MCF 10A (cell line): Measurements from ENCODE around the gene TMEM151A. TPM values are rescaled to one million over a fixed set of nuclear protein-coding genes. Genes with fewer than 3 reads are reported as not detected.

Experiments
- BruUV-seq: library from RNA; stranded (reverse); fragments of 400-500 nt; replicated peaks from 2 replicates; lab custom pipeline; 2021; lab: Mats Ljungman, UMichigan
- CTCF ChIA-PET: fragments of 300-600 bp; sonication (Branson Sonifier 250); formaldehyde crosslinking; extraction: SDS; loops from one replicate; lab custom pipeline; 2021; ENCODE audit warnings: antibody characterized with exemption, inconsistent platforms; lab: Yijun Ruan, JAX
- POLR2A ChIA-PET: fragments of 300-600, 350-650 bp; sonication (Branson Sonifier 250); formaldehyde crosslinking; extraction: SDS; loops from one replicate; lab custom pipeline; 2020; ENCODE audit warnings: antibody characterized with exemption, inconsistent platforms; lab: Yijun Ruan, JAX
- DNase-seq: peaks from one replicate; pipeline ENCODE4 v3.0.0-alpha.2; 2018; ENCODE audit not compliant: unreplicated experiment
- H3K27ac Mint-ChIP-seq: one replicate; pipeline ENCODE4 v1.8.0; 2022; ENCODE audit warnings: mild to moderate bottlenecking, low read depth, mixed read lengths; ENCODE audit not compliant: unreplicated experiment
- H3K27me3 Mint-ChIP-seq: one replicate; pipeline ENCODE4 v1.8.0; 2022; ENCODE audit warnings: mixed read lengths; ENCODE audit not compliant: insufficient read depth, unreplicated experiment
- H3K36me3 Mint-ChIP-seq: one replicate; pipeline ENCODE4 v1.8.0; 2022; ENCODE audit warnings: mild to moderate bottlenecking, moderate library complexity, mixed read lengths; ENCODE audit not compliant: insufficient read depth, unreplicated experiment
- H3K4me1 Mint-ChIP-seq: one replicate; pipeline ENCODE4 v1.8.0; 2022; ENCODE audit warnings: mixed read lengths; ENCODE audit not compliant: insufficient read depth, unreplicated experiment
- H3K4me3 Mint-ChIP-seq: one replicate; pipeline ENCODE4 v1.8.0; 2022; ENCODE audit warnings: mild to moderate bottlenecking, moderate library complexity, mixed read lengths; ENCODE audit not compliant: unreplicated experiment
- H3K9me3 Mint-ChIP-seq: one replicate; pipeline ENCODE4 v1.8.0; 2022; ENCODE audit warnings: mixed read lengths; ENCODE audit not compliant: unreplicated experiment
- intact Hi-C: fragments of 100-400 bp; cut with micrococcal nuclease; formaldehyde crosslinking; loops from 2 replicates; pipeline ENCODE4 v1.14.1; 2022
- total RNA-seq: library from RNA; stranded (reverse); gene quantifications from 2 replicates; pipeline ENCODE4 v1.2.3, GENCODE V29; 2022
- TF ChIP-seq, protein P1 (sequence below): fragments of 200-600 bp; IDR thresholded peaks from one replicate; pipeline ENCODE4 v1.8.0; 2022; ENCODE audit warnings: antibody characterized with exemption, mild to moderate bottlenecking; ENCODE audit not compliant: unreplicated experiment

TMEM151A gene
- total RNA-seq, 1 experiment from 2014 or later: not detected

DNA sequence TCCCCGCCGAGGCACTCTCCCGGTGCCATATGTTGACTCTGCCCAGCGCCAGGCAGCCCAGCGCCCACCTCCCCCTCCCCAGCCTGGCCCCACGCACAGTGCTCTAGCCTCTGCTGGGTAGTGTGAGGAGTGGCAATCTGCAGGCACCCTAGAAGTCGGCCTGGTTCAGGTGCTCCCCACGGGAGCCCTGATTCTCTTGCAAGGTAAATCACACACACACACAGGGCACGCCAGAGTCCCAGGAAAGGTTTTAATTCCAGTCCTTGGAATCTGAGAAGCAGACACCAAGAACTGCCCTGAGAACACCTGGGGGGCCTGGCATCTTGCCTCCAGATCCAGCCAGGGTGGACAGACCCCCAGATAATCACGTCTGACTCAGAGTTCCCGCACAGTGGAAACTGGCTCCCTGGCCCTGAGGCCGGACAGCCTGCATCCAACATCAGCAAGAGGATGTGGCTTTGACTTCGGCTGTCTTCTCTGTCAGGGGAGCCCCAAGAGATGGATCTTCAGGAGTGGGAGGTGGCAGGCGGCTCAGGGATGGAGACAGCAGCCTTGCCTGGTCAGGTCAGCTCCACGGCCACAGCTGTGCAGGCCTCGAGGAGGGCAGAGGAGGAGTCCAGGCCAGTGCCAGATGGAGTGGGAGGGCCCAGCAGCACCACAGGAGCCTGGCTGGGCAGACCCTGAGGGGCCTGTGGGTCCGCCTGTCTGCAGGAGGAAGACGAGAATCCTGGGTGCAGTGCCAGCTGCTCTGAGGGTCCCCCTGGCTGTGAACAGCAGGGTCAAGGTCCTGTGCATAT is 45.6 kb downstream of the TMEM151A start:
- TF ChIP-seq, protein P1, sequence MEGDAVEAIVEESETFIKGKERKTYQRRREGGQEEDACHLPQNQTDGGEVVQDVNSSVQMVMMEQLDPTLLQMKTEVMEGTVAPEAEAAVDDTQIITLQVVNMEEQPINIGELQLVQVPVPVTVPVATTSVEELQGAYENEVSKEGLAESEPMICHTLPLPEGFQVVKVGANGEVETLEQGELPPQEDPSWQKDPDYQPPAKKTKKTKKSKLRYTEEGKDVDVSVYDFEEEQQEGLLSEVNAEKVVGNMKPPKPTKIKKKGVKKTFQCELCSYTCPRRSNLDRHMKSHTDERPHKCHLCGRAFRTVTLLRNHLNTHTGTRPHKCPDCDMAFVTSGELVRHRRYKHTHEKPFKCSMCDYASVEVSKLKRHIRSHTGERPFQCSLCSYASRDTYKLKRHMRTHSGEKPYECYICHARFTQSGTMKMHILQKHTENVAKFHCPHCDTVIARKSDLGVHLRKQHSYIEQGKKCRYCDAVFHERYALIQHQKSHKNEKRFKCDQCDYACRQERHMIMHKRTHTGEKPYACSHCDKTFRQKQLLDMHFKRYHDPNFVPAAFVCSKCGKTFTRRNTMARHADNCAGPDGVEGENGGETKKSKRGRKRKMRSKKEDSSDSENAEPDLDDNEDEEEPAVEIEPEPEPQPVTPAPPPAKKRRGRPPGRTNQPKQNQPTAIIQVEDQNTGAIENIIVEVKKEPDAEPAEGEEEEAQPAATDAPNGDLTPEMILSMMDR: no peak
- H3K4me3 Mint-ChIP-seq: peak overlapping the region; percentile 89

DNA sequence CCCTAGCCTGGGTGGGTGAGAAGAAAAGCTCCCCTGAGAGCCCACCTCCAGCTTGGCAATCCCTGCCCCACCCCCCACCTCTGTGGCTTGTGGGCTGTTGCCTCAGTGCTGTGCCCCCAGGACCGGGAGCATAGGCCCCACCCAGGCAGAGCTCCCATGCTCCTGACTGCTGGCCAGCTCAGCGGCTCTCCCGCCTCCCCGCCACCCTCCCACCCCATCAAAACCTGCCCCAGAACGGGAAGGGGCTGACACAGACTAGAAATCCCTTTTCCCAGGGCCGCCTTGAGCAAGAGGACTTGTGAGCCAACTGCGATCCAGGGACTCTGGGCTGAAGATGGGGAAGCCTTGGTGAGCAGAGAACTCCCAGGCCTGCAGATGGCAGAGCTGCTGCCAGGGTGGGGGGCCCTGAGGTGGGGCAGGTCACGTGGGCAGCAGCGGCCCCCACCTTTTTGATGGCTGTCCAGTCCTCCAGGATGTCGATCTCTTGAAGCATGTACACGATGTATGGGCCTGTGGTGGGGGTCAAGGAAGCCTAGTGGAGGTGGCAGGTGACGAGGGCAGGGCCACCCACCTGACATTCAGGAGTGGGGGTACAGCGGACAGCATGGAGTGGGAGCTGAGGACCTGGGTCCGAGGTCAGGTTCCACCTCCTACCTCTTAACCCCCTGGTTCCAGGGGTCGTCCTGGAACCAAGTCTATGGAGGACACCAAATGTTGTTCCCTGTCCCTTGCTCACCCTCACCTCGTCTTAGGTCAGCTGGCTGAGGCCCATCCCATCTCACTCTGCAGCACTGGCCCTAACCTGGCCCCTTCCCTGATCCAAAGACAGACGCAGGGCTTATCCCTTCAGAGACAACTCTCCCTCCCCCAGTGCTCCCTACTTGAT is 46.8 kb downstream of the TMEM151A start:
- Mint-ChIP-seq H3K9me3 (no peaks in the 10 kb centered on the region), H3K27ac (peak overlapping the region; percentile 8), H3K27me3 (no peaks in the 10 kb centered on the region), H3K4me1 (peaks cover 42% of the 10 kb centered on the region), H3K36me3 (peaks cover 58% of the 10 kb centered on the region), H3K4me3 (peak overlapping the region; percentile 47)
- DNase-seq: no peak
- intact Hi-C loops: no loop called here
- no TSS peak for BruUV-seq
- CTCF ChIA-PET: interaction anchor here (0.7 to 2.3 kb wide), 4 partner anchors 26 to 127 kb away, joined by 3 to 7 read pairs (median 5); no protein-coding TSS in a partner anchor
- TF ChIP-seq, protein P1: no peak
- POLR2A ChIA-PET: interaction anchor here (0.6 to 1.8 kb wide), 17 partner anchors 8 to 680 kb away, joined by 3 to 14 read pairs (median 4); partner anchors contain the start of genes B4GAT1 and YIF1A

More for the DNA sequence above, 45.6 kb downstream of the TMEM151A start:
- H3K9me3 Mint-ChIP-seq: no peaks in the 10 kb centered on the region
- peak overlapping the region; percentile 95 for H3K27ac Mint-ChIP-seq
- peaks cover 32% of the 10 kb centered on the region for H3K4me1 Mint-ChIP-seq
- intact Hi-C loops: no loop called here
- POLR2A ChIA-PET: interaction anchor here (0.7 to 2.9 kb wide), 11 partner anchors 8 to 285 kb away, joined by 3 to 73 read pairs (median 5); partner anchors contain the start of genes B4GAT1, BRMS1, CD248 and SF3B2
- no TSS peak for BruUV-seq
- no peaks in the 10 kb centered on the region for H3K27me3 Mint-ChIP-seq
- H3K36me3 Mint-ChIP-seq: peaks cover 62% of the 10 kb centered on the region
- DNase-seq: no peak
- CTCF ChIA-PET: interaction anchor here (0.5 to 6.0 kb wide), 7 partner anchors 8 to 55 kb away, joined by 3 to 48 read pairs (median 7); partner anchors contain the start of gene BRMS1

GRCh38 chr11:66339162-66339675 is 47.5 kb downstream of the TMEM151A start:
- Mint-ChIP-seq H3K9me3 (no peaks in the 10 kb centered on the region), H3K36me3 (peaks cover 52% of the 10 kb centered on the region), H3K27ac (peak overlapping the region; percentile 8), H3K4me1 (peaks cover 46% of the 10 kb centered on the region), H3K4me3 (peak overlapping the region; percentile 47), H3K27me3 (no peaks in the 10 kb centered on the region)
- intact Hi-C loops: no loop called here
- DNase-seq: peak; percentile 94
- BruUV-seq: no TSS peak
- POLR2A ChIA-PET: interaction anchor here (0.6 to 1.8 kb wide), 13 partner anchors 8 to 717 kb away, joined by 3 to 14 read pairs (median 4); partner anchors contain the start of genes B4GAT1 and YIF1A
- TF ChIP-seq, protein P1: no peak
- CTCF ChIA-PET: interaction anchor here (0.7 to 2.3 kb wide), 3 partner anchors 27 to 126 kb away, joined by 3 to 7 read pairs (median 7); no protein-coding TSS in a partner anchor
